Ammon's horn (tissue), 1 donor: ENCODE results near the gene LLGL2.

ENCODE experiments used
- DNase-seq: peaks from one replicate; pipeline ENCODE4 v3.0.0-alpha.2; 2016; ENCODE audit warnings: low spot score

LLGL2 gene

GRCh38 chr17:75523647-75524046, 1.9 kb upstream of the LLGL2 start:
- no peak for DNase-seq

GRCh38 chr17:75524269-75524969, 1.1 kb upstream of the LLGL2 start:
- DNase-seq, result no peak

GRCh38 chr17:75525806-75526554, 483 bp downstream of the LLGL2 start:
- no peak for DNase-seq

GRCh38 chr17:75526555-75527270, 1.2 kb downstream of the LLGL2 start:
- DNase-seq, result no peak

GRCh38 chr17:75530837-75531720, 5.6 kb downstream of the LLGL2 start:
- no peak for DNase-seq

- DNase-seq, result no peak
These were observed 6.2 kb downstream of the LLGL2 start for GRCh38 chr17:75531721-75532072.

GRCh38 chr17:75535119-75535537, 9.6 kb downstream of the LLGL2 start:
- no peak for DNase-seq

GRCh38 chr17:75535871-75536270, 10.4 kb downstream of the LLGL2 start:
- DNase-seq, result no peak

- no peak for DNase-seq
These were observed 10.9 kb downstream of the LLGL2 start for GRCh38 chr17:75536366-75536765.

GRCh38 chr17:75539967-75540729, 14.7 kb downstream of the LLGL2 start:
- no peak for DNase-seq

GRCh38 chr17:75540923-75541503, 15.5 kb downstream of the LLGL2 start:
- DNase-seq, result no peak

GRCh38 chr17:75542229-75542628, 16.7 kb downstream of the LLGL2 start:
- no peak for DNase-seq

- DNase-seq, result no peak
These were observed 17.3 kb downstream of the LLGL2 start for GRCh38 chr17:75542728-75543336.

GRCh38 chr17:75544250-75544649, 18.8 kb downstream of the LLGL2 start:
- DNase-seq, result no peak

- DNase-seq, result no peak
These were observed 20.7 kb downstream of the LLGL2 start for GRCh38 chr17:75546181-75546580.

- DNase-seq, result no peak
These were observed 21.6 kb downstream of the LLGL2 start for GRCh38 chr17:75547091-75547490.

GRCh38 chr17:75548813-75549212, 23.3 kb downstream of the LLGL2 start:
- DNase-seq, result no peak

- no peak for DNase-seq
These were observed 24.0 kb downstream of the LLGL2 start for GRCh38 chr17:75549246-75550138.

GRCh38 chr17:75550139-75550465, 24.6 kb downstream of the LLGL2 start:
- no peak for DNase-seq

- no peak for DNase-seq
These were observed 25.8 kb downstream of the LLGL2 start for GRCh38 chr17:75551266-75551665.
